Esophagus squamous epithelium (tissue), 5 donors: Measurements from ENCODE around the gene LRRTM1. TPM values are rescaled to one million over a fixed set of nuclear protein-coding genes. Genes with fewer than 3 reads are reported as not detected.

Experiments
- DNase-seq: peaks from one replicate; lab custom pipeline; 2025; lab: John Stamatoyannopoulos, UW
- H3K27ac ChIP-seq, 4 donors: fragments of 200-600 bp; sonication (generic); one replicate each; pipeline ENCODE4 v1.5.1; 2016 to 2019; ENCODE audit warnings: mild to moderate bottlenecking in 1 of 4
- H3K27me3 ChIP-seq, 4 donors: fragments of 200-600 bp; sonication (generic); 1 replicate in 3 of 4; 2 replicates in 1 of 4; pipeline versions ENCODE4 v1.5.1 to v1.6.0; 2017 to 2021; ENCODE audit warnings: antibody characterized with exemption in 1 of 4
- H3K36me3 ChIP-seq, 3 donors: fragments of 200-600 bp; sonication (generic); one replicate each; pipeline ENCODE4 v1.5.1; 2016 to 2019
- H3K4me1 ChIP-seq, 3 donors: fragments of 200-600 bp; sonication (generic); one replicate each; pipeline ENCODE4 v1.5.1; 2017 to 2019
- H3K4me3 ChIP-seq, 4 donors: fragments of 200-600 bp; sonication (generic); 1 replicate in 3 of 4; 2 replicates in 1 of 4; pipeline ENCODE4 v1.5.1; 2016 to 2019; ENCODE audit warnings: mild to moderate bottlenecking in 2 of 4, moderate library complexity in 1 of 4
- H3K9me3 ChIP-seq, 3 donors: fragments of 200-600 bp; sonication (generic); one replicate each; pipeline ENCODE4 v1.5.1; 2016 to 2019
- POLR2A ChIP-seq, 4 donors: fragments of 450-650 bp; IDR thresholded peaks; one replicate each; pipeline ENCODE4 v1.6.1; 2017; ENCODE audit warnings: antibody characterized with exemption in 4 of 4, mild to moderate bottlenecking in 4 of 4, moderate library complexity in 3 of 4
- WGBS, 2 donors: methylation state at CpG; one replicate each; pipeline ENCODE4 v1.1.5; 2018; 5-methylcytosine and 5-hydroxymethylcytosine counted together
- intact Hi-C: fragments of 100-400 bp; cut with DNase I; formaldehyde crosslinking; loops from one replicate; pipeline ENCODE4 v1.15.0; 2022
- total RNA-seq, 4 donors: library from RNA; depleted of rRNA; stranded (reverse); fragments of >200 nt; gene quantifications; one replicate each; pipeline ENCODE4 v1.1.0, GENCODE V29; 2016
- TF ChIP-seq, protein P1 (sequence below), 6 experiments: fragments of 450-650 bp in 4 of 6; fragments of 200-600 bp in 2 of 6; sonication (generic) in 2 of 6; IDR thresholded peaks; one replicate each; pipeline ENCODE4 v1.5.1; 2016 to 2019; ENCODE audit warnings: antibody characterized with exemption in 6 of 6, mild to moderate bottlenecking in 4 of 6, moderate library complexity in 4 of 6
- donor health status: DM: yes; HTN: yes; CAD: no.

The LRRTM1 gene
- total RNA-seq, 4 donors from 2014 or later: 0.09 TPM; not detected in 3

GRCh38 chr2:80299661-80300060, 4.9 kb downstream of the LRRTM1 start:
- 64 to 67% methylated on average over 5 of the region's 5 CpGs for WGBS, 2 donors
- H3K9me3 ChIP-seq: no peaks in the 10 kb centered on the region
- TF ChIP-seq POLR2A (IDR thresholded peaks at IDR 0.05): no peak
- TF ChIP-seq, protein P1, sequence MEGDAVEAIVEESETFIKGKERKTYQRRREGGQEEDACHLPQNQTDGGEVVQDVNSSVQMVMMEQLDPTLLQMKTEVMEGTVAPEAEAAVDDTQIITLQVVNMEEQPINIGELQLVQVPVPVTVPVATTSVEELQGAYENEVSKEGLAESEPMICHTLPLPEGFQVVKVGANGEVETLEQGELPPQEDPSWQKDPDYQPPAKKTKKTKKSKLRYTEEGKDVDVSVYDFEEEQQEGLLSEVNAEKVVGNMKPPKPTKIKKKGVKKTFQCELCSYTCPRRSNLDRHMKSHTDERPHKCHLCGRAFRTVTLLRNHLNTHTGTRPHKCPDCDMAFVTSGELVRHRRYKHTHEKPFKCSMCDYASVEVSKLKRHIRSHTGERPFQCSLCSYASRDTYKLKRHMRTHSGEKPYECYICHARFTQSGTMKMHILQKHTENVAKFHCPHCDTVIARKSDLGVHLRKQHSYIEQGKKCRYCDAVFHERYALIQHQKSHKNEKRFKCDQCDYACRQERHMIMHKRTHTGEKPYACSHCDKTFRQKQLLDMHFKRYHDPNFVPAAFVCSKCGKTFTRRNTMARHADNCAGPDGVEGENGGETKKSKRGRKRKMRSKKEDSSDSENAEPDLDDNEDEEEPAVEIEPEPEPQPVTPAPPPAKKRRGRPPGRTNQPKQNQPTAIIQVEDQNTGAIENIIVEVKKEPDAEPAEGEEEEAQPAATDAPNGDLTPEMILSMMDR (IDR thresholded peaks at IDR 0.05): no peak
- H3K27me3 ChIP-seq: peaks cover 0 to 39% (median 2%) of the 10 kb centered on the region in 4 donors
- no peak overlapping the region for H3K4me3 ChIP-seq
- DNase-seq: no peak
- no peak overlapping the region for H3K27ac ChIP-seq
- intact Hi-C loops: no loop called here
- H3K4me1 ChIP-seq: peaks cover 0 to 18% (median 0%) of the 10 kb centered on the region in 3 donors
- H3K36me3 ChIP-seq: no peaks in the 10 kb centered on the region

- TF ChIP-seq, protein P1 (IDR thresholded peaks at IDR 0.05): no peak
- TF ChIP-seq POLR2A (IDR thresholded peaks at IDR 0.05): no peak
- no peak overlapping the region for H3K4me3 ChIP-seq
- intact Hi-C loops: no loop called here
- 40 to 53% methylated on average over 3 of the region's 3 CpGs for WGBS, 2 donors
- H3K27ac ChIP-seq: no peak overlapping the region
- no peaks in the 10 kb centered on the region for H3K36me3 ChIP-seq
- no peaks in the 10 kb centered on the region for H3K9me3 ChIP-seq
- H3K27me3 ChIP-seq: peaks cover 0 to 32% (median 2%) of the 10 kb centered on the region in 4 donors
- no peak for DNase-seq
- peaks cover 0 to 11% (median 0%) of the 10 kb centered on the region in 3 donors for H3K4me1 ChIP-seq
These were observed 5.6 kb downstream of the LRRTM1 start for GRCh38 chr2:80298954-80299353.

GRCh38 chr2:80293039-80293438, 11.5 kb downstream of the LRRTM1 start:
- Histone ChIP-seq H3K4me3 (no peak overlapping the region), H3K27ac (no peak overlapping the region), H3K9me3 (no peaks in the 10 kb centered on the region), H3K36me3 (no peaks in the 10 kb centered on the region), H3K4me1 (no peaks in the 10 kb centered on the region), H3K27me3 (no peaks in the 10 kb centered on the region)
- TF ChIP-seq, protein P1 (IDR thresholded peaks at IDR 0.05): no peak
- no peak for TF ChIP-seq POLR2A (IDR thresholded peaks at IDR 0.05)
- DNase-seq: no peak
- intact Hi-C loops: no loop called here

- DNase-seq: no peak
These were observed 12.1 kb downstream of the LRRTM1 start for GRCh38 chr2:80292474-80292873.

GRCh38 chr2:80291656-80292055, 12.9 kb downstream of the LRRTM1 start:
- TF ChIP-seq, protein P1 (IDR thresholded peaks at IDR 0.05): no peak
- TF ChIP-seq POLR2A (IDR thresholded peaks at IDR 0.05): no peak
- Histone ChIP-seq H3K27me3 (no peaks in the 10 kb centered on the region), H3K36me3 (no peaks in the 10 kb centered on the region), H3K9me3 (no peaks in the 10 kb centered on the region), H3K4me3 (no peak overlapping the region), H3K27ac (no peak overlapping the region), H3K4me1 (no peaks in the 10 kb centered on the region)
- WGBS, 2 donors: 13% methylated on average over 1 of the region's 1 CpG; no CpG with 5 or more reads in 1 of the 2 donors
- no peak for DNase-seq
- intact Hi-C loops: no loop called here

More at GRCh38 chr2:80292474-80292873, 12.1 kb downstream of the LRRTM1 start:
- 48 to 63% methylated on average over 3 of the region's 3 CpGs for WGBS, 2 donors
- H3K4me3 ChIP-seq: no peak overlapping the region
- TF ChIP-seq, protein P1 (IDR thresholded peaks at IDR 0.05): no peak
- no peak for TF ChIP-seq POLR2A (IDR thresholded peaks at IDR 0.05)
- H3K4me1 ChIP-seq: no peaks in the 10 kb centered on the region
- no peaks in the 10 kb centered on the region for H3K36me3 ChIP-seq
- H3K27ac ChIP-seq: no peak overlapping the region
- H3K9me3 ChIP-seq: no peaks in the 10 kb centered on the region
- H3K27me3 ChIP-seq: no peaks in the 10 kb centered on the region
- intact Hi-C loops: no loop called here
